Inferior parietal cortex (tissue), 1 donor: Measurements from ENCODE around the gene CLEC18A.
"Not testable (repeated sequence)": the region's sequence is repeated elsewhere in the genome, so short reads cannot be mapped to it uniquely, and the experiment has no call there.

Experiments used
- DNase-seq: peaks from one replicate; pipeline ENCODE4 v3.0.0-alpha.2; 2016; ENCODE audit errors: extremely low spot score

CLEC18A gene

DNA sequence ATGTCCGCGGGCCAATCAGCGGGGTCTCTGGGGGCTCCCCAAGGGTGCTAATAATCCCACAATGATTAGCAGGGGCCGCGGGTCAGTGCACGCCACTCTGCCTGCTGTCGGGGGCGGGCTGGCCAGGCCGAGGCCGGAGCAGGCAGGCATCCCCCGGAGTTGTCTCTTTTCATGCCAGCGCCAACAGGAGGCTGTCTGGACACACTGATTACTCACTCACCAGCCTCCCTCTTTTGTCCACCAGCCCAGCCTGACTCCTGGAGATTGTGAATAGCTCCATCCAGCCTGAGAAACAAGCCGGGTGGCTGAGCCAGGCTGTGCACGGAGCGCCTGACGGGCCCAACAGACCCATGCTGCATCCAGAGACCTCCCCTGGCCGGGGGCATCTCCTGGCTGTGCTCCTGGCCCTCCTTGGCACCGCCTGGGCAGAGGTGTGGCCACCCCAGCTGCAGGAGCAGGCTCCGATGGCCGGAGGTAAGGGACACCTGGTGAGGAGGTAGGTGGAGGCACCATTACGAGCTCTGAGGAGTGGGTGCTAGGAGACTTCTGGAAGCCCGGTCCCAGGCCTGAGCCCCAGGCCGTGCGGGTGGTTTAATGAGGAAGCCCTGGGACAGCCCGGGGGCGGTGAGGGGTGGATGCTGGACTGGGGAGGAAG is at the start of gene CLEC18A:
Gene CLEC18A, plus strand, starts transcription at position 318 of the 655 bp plus-strand sequence. Its CDS starts 33 bp downstream, at position 351.
- not testable (repeated sequence) for DNase-seq

DNA sequence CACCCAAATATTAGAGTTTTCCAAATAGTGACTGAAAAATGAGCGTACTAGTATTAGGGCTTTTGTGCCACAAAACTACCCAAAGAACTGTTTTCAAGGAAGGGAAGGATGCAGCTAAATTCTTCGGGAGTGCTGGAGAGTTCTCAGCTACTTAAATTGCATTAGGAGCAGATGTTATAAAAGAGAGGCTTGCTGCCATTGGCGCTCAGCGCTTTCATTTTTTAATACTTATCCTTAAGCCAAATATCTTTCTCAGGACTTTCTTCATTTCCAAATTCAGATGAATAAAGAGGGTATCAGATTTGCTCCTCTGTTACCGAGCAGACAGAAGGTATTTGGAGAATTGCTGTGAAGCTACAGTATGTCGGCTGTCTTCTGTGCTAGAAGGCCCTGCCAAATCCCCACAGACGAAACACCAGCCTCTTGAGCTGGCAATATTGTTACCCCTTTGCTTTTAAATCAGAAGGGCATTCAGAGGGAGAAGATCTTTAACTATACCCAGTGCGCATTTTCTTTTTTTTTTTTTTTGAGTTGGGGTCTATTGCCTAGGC is 47.2 kb upstream of the CLEC18A start:
- no peak for DNase-seq

DNA sequence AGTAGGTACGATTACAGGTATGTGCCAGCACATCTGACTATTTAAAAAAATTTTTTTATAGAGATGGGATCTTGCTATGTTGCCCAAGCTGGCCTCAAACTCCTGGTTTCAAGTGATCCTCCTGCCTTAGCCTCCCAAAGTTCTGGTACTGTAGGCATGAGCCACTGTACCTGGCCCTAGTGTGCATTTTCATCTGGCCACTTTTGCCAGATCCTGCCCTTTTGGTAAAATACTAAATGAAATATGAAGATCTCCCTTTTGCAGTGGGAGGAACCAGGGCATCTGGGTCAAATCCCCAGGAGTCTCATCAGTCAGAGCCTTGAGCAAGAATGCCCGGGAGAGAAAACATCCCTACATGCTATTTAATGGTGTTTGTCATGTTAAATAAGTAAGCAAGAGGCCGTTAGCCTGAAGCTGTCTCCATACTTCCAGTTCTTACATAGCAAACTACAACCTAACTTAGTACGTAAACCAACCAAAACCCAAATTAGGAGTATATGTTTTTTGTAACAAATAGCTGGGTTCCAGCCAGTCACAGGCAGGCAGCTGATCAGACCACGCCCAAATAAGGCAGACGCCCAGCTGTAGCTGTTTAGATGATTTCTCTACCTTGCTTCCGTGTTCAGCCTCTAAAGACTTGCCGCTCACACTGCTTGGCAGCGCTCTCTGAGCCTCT is 46.5 kb upstream of the CLEC18A start:
- DNase-seq: no peak

DNA sequence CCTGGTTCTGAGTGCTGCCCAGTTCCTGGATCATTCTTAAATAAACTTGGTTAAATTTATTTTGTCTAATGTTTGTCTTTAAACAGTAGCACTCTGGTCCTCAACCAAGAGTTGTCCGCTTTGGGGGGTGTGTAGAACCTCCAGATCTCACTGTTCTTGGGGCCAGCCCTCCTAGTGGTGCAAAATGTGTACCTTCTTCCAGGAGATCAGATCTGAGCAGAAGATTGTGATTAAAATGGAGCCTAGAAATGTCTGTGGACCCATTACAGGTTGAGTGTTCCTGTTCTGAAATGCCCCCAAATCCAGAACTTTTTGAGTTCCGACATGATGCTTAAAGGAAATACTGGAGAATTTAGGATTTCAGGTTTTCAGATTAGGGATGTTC is 46.0 kb upstream of the CLEC18A start:
- DNase-seq: no peak

DNA sequence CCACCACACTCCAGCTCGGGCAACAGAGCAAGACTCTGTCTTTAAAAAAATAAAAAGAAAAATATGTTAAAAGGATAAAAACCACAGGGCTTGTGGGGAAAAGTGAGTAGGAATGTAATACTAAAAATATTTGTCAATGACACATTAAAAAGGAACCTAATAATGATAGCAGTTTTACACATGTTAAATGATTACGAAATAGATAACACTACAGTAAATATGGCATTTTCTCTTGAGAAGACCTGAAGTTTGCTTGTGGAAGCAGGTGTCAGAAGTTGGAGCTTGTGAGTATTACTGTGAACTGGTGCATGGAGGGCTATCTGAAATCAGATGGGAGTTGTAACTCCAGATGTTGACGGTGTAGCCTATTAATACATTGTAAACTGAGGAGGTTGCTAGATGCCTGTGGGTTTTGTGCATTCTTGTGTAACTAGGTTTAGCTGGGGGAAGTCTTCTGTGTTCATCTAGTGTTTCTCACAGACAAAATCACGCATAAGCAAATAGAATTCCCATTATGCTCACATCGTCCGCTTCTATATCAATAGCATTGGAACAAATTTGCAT is 44.2 kb upstream of the CLEC18A start:
- no peak for DNase-seq

DNA sequence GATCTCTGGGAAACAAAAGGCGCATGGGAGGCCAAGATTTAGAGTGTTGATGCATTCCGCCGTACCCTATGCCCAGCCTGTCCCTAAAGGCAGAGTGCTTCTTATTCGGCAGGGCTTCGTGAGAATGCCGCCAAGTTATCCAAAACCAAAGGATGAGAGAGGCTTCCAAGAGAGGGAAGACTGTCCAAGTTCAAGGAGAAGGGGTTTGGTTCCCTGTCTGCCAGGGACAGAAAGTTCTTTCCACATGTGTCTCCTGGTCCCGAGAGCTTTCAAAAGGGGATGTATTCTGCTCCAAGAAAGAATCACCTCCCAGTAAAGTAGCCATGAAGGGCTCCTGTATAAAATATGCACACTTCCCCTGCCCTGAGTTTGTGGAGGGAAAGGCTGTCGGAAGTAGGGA is 42.1 kb upstream of the CLEC18A start:
- no peak for DNase-seq

DNA sequence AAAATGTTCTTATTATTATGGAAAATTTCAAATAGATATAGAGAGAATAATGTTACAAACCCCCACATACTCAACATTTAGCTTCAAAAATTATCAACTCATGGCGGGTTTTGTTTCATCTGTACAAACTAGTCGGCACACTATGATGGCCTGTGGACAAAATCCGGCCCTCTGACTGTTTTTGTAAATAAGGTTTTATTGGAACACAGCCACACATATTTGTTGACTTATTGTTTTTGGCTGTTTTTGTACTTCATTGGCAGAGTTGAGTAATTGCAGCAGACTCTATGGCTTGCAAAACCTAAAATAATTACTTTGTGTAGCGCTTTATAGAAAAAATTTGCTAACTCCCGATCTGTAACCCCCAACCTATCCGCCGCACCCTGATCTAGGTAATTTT is 41.4 kb upstream of the CLEC18A start:
- no peak for DNase-seq

DNA sequence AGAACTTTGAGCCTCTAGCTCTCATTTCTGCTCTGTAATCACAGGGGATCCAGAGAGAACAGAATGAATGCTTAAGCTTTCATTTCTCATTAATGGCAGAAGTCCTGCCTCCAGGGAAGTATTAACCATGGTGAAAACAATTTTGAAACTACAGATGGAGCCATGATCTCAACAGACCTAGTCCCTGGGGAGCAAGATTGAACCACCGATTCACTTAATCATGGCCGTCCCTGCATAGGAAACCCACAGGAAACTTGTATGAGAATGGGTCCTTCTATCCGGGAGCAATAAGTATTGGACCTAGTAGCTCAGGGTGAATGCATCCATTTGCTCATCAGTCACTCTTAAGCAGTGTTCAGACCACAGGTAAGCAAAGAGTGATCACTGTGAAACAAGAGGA is 40.2 kb upstream of the CLEC18A start:
- no peak for DNase-seq

DNA sequence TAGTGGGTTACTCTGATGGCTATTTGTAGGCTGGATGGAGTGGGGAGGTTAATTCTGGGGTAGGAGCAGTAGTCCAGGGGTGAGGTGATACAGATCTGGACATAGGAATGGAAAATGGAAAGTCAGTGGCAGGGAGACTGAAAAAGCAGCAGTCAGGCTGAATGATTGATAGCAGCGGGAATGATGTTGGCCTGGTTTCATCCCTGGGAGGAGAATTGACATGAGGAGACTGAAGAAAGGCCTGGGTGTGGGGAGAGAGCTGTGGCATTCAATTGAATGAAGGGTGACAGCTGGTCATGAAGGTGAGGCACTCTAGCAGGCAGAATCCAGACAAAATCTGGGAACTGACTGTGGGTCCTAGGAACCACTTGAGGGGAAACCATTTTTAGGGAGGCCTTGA is 34.7 kb upstream of the CLEC18A start:
- DNase-seq: no peak

DNA sequence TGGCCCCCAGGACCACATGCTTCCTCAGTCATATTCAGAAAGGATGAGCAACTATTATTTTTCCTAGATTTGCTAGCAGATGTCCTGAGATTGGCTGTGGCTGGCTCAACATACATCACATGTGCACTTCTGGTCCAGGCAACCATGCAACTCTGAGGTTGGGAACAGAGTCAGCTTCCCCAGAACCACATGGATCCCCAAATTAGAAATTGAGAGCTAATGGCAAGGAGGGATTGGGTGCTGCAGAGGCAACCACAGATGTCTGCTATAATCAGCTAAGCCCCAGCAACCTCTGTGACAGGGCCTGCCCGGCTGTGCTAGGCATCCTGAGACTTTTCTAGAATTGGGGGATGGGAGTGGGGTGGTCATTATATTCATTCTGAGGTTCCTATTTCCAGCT is 33.8 kb upstream of the CLEC18A start:
- DNase-seq: no peak

DNA sequence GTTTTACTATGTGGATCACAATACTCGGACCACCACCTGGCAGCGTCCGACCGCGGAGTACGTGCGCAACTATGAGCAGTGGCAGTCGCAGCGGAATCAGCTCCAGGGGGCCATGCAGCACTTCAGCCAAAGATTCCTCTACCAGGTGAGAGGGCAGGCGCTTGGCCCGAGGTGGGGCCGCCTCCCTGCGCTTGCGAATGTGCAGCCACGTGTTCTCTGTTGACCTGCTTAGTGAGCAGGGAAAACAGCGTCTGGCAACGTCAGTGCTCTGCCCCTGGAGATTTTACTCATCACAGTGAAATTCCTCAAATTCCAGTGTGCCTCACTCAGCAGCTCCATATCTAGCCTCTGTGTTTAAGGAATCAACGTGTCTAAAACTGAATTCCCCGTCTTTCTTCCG is 33.4 kb upstream of the CLEC18A start:
- DNase-seq: no peak

DNA sequence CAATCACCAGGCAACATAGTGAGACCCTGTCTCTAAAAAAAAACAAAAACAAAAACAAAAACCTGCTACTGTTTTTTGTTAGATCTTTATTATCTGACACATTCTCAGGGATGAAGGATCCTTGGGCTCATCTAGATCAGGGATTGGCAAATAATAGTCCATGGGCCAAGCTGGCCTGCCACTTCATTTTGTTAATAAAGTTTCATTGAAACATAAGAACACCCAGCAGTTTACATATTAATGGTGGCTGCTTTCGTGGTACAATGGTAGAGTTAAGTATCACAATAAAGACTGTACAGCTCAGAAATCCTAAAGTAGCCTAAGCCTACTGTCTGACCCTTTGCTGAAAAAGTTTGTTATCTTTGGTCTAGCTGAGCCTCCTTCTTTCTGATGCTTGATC is 32.9 kb upstream of the CLEC18A start:
- DNase-seq: no peak

DNA sequence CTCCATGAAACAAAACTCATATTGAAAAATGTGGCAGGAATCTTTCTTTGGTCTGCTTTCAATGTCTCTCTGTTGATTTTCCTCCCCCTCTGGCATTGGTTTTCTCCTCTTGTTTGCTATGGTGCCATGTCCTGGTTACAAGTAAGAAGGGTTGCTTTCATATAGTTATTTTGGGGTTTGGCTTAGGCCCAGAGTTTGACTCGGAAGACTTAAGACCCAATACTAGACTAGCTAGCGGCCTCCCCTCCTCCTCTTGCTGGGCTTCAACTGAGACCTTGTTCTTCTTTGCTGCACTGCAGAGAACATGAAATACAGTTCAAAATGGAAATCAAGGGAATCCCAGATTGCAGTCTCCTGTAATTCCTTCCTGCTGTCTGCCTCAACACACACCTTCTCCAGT is 30.0 kb upstream of the CLEC18A start:
- no peak for DNase-seq

DNA sequence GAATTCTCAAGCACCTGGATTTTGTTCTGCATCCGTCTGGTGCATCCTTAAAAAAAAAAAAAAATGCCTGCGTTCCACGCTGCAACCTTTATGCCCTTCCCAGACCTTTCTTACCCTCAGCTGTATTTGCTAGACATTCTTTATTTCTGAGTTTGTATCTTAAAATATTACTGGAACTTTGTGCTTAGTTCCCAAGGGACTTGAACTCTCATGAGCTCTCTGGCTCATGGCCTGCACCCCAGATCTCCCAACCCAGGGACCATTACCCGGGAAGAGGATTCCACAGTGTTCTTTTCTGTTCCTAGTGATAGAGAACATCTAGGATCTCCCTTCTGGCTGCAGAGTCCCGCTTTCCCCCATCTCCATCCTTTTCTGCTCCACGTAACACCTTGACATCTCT is 28.9 kb upstream of the CLEC18A start:
- DNase-seq: no peak

DNA sequence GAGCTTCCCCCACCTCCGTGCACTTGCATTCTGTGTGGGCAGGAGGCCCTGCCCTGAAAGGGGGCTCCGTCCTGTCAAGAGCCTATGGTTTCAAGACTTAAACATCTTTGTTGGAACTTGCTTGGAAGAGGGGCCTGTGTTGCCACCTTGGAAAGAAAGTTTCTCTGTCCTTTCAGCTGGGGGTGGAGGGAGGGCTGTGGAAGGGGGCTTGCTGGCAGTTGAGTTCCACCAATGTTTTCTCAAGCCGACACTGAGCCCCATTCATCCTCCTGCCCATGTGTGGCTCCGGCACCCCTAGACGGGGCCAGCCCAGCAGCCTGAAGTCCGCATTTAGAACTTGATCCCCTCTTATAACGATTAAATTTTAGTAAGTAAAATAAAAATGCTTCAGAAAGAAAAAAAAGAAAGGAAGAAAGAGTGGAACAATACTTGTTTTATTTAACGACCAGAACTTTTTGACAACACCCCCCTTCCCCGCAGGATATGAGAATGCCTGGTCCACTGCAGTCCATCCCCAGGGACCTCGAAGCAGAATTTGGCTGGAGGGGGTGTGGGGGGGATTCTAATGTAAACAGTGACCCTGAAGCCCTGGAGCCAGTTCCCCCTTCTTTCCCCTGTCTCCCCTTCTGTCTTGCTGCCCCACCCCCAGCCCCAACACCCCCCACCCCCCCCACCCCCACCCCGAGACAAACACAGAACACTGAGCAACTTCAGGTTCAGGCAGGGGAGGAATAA is 26.9 kb upstream of the CLEC18A start:
- DNase-seq: no peak

DNA sequence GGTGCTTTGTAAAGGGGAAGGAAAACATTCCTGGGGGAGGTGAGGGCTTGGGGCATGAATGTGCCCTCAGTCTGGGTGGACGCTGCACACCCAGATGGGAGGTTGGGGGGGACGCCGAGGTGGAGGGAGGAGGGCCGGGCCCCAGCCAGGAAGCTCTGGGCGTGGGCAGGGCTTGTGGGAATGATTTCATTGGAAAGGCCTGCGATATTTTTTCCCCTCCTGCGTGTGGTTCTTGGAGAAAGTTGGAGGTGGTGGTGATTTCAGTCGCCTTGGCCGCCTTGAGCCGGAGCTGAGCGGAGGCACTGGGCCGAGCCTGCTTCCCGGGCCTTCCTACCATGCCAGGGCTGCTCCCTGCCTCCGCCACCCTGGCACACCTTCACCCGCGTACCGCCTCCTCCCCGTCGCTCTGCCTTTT is 26.4 kb upstream of the CLEC18A start:
- DNase-seq: no peak

DNA sequence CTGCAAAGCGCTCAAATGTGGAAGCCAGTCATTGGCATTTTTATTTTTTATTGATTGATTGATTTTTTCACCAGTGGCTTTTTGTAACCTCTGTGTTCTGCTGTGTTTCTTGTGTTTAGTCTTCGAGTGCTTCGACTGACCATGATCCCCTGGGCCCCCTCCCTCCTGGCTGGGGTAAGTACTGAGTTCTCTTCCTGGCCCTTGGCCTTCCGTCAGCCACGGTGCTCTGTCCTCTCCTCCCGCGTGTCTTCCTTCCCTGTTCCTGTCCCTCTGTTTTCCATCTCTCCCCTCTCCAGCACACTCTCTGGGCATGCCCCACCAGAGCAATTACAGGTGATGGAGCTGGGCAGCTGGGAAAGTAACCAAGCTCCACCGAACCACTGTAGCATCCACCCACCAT is 25.8 kb upstream of the CLEC18A start:
- DNase-seq: no peak

DNA sequence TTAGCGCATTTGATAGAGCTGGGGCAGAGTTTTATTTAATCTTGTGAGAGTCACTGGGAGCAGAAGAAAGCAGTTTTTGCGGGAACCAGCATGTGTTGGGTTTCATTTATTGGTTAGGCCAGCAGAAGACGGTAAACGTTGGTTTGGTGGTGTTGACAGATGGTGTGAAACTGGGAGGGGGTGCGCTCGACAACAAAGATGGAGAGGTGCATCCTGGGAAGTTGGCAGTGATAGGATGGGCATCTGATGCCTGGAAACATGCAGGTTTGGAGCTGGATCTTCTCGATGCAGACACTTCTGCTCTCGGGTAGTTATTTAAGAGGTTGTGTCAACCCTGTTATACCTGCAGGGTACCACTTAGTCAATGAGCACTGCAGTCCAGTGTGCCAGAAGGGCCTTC is 24.9 kb upstream of the CLEC18A start:
- no peak for DNase-seq

DNA sequence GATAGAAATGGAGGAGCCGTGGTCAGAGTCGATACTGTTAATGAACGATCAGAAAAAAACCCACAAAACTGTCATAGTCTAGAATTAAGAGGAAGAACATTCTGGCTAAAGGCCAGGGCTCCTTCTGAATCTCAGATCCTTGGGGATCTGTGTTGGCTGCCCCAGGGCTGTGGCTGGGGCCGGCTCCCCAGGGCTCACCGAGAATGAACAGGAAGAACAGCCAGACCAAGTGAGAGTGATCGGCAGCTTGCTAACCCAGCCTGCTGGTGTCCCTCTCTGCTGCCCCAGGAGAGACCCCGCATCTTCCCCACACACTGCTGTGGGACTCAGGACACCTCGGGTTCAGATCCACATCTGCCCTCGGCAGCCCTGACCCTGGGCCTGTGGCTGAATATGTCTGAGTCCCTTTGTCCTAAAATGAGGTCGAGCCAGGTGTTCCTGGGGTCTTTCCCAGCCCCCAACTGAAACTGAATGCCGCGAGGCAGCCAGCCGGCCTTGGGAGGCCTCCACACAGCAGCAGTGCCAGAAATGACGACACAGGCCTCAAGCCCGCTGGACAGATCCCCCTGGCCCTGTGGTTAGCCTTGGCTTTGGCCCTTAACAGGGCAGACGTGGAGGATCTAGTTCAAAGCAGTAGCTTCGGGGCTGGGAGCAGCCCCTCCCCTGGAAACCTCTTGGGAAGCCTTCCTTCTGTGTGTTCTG is 23.9 kb upstream of the CLEC18A start:
- no peak for DNase-seq

DNA sequence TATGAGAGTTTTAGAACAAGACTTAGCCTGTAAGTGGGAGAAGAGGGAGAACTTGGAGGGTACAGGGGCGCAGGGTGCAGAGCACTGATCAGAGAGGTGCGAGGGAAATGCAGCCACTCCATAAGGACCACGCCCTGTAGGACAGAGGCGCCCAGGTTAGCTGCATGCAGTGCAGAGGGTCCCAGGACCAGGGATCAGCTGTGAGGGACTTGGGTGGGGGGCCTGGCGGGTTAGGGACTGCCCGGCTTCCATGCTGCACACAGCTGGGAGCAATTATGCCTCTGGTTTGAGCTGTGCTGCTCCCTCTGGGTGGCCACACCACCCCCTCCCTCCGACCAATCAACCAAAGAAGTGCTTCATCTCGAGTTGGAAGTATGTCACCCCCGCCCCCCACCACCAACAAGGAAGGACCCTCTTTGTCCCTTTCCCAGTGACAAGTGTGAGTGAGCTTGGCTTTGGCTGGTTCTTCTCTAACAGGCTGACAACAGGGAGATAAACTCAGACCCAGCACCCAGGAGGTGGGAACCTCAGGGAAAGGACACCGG is 22.2 kb upstream of the CLEC18A start:
- no peak for DNase-seq

DNA sequence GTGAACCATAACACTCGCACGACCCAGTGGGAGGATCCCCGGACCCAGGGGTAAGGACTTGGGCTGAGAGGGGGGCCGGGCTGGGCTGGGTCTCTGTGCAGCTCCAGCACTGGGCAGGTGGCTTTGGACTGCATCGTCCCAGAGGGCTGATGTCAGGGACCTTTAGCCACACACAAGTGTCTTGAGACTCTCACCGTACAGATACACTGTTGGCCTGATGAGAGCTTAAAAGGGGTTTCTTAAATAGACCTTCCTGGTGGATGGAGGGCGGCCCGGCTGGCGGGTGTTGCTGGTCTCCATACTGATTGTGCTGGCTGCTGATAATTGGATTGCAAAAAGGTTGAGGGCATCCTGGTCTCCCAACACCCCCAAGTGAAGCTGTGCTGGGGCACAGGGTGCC is 21.7 kb upstream of the CLEC18A start:
- DNase-seq: no peak
